Measurements from ENCODE around the gene DCDC1.
A peak's percentile ranks its signal among the peaks of the same experiment; 100 is the strongest.

DCDC1 gene

DNA sequence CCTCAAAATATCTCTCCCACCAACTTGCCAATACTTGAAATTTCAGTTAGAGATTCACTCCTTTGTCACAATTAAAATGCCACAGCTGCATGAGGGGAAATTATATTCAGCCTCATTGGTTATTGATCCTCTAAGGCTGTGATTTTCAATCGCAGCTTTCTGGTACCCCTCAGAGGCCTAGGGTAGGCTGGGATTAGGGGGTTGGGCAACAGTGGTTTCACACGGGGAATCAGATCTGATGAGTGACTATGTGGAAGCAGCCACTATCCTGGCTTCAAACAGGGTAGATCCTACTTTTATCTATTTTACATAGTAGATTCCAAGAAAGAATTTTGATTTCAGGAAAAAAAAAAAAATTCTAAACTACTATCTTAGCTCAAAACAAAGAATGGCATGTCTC lies 252.5 kb downstream of the DCDC1 start:
- no peak overlapping the region for H3K4me3 ChIP-seq (replicated peaks; ENCODE audit: low read depth, low read length)
- no peak for DNase-seq (ENCODE audit: extremely low read depth, low read depth)
- TF ChIP-seq, protein P1, sequence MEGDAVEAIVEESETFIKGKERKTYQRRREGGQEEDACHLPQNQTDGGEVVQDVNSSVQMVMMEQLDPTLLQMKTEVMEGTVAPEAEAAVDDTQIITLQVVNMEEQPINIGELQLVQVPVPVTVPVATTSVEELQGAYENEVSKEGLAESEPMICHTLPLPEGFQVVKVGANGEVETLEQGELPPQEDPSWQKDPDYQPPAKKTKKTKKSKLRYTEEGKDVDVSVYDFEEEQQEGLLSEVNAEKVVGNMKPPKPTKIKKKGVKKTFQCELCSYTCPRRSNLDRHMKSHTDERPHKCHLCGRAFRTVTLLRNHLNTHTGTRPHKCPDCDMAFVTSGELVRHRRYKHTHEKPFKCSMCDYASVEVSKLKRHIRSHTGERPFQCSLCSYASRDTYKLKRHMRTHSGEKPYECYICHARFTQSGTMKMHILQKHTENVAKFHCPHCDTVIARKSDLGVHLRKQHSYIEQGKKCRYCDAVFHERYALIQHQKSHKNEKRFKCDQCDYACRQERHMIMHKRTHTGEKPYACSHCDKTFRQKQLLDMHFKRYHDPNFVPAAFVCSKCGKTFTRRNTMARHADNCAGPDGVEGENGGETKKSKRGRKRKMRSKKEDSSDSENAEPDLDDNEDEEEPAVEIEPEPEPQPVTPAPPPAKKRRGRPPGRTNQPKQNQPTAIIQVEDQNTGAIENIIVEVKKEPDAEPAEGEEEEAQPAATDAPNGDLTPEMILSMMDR (IDR thresholded peaks at IDR 0.05; ENCODE audit: low read depth, low read length, missing control alignments), result no peak

DNA sequence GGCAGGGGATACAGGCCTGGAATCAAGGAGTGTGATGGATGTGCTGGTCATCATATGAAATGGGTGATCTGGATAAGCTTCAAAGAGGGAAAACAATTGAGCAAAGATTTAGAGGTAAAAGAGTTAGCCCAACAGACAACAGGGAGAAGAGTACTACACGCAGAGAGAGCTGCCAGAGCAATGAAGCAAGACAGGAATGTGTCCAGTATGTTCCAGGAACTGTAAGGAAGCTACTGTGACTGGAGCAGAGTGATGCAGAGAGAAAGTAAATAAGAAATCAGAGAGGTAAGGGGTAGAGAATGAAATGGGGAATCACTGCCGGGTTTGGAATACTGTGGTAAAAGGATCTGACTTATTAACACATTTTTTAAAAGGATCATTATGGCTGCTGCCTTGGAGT lies 255.1 kb downstream of the DCDC1 start:
- TF ChIP-seq, protein P1 (IDR thresholded peaks at IDR 0.05; ENCODE audit: low read depth, low read length, missing control alignments), result no peak
- no peak overlapping the region for H3K4me3 ChIP-seq (replicated peaks; ENCODE audit: low read depth, low read length)
- DNase-seq (ENCODE audit: extremely low read depth, low read depth), result no peak

DNA sequence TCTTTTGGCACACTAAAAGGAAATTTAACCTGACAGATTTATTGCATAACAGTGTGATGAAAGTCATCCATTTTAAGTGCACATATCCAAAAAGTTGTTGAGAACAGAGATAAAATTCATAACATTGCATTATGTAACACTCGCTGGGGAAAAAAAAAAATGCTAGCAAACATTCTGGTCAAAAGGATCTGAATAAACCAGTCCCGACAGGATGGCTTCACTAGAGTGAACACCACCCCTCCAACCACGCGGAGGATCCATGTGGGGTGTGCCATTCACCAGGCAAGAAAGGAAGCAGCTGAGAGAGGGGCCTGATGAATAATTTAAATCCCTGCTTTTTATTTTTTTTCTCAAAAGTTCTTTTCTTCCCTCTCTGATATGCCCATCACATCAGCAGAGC lies 258.7 kb downstream of the DCDC1 start:
- no peak overlapping the region for H3K4me3 ChIP-seq (replicated peaks; ENCODE audit: low read depth, low read length)
- DNase-seq (ENCODE audit: extremely low read depth, low read depth), result no peak
- TF ChIP-seq, protein P1 (IDR thresholded peaks at IDR 0.05; ENCODE audit: low read depth, low read length, missing control alignments), result no peak

DNA sequence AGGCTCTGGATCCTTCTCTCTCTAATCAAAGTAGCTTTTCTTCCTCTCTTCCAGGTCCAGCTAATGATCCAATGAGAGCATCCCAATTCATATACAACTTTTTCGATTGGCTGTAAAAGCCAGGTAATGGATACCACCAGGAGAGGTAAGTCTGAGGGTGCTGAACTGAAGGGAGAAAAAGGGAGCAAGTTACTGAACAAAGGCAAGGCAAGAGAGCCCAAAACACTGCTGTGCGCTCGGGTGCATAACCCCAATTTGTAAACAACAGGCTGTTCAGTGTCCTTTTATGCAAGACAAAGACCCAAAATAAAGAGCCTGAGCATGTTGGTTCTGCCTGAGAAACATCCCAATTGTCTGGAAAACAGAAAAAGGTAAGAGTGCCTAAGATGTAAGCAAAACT lies 260.1 kb downstream of the DCDC1 start:
- H3K4me3 ChIP-seq (replicated peaks; ENCODE audit: low read depth, low read length), result no peak overlapping the region
- DNase-seq (ENCODE audit: extremely low read depth, low read depth), result no peak
- TF ChIP-seq, protein P1 (IDR thresholded peaks at IDR 0.05; ENCODE audit: low read depth, low read length, missing control alignments), result no peak

DNA sequence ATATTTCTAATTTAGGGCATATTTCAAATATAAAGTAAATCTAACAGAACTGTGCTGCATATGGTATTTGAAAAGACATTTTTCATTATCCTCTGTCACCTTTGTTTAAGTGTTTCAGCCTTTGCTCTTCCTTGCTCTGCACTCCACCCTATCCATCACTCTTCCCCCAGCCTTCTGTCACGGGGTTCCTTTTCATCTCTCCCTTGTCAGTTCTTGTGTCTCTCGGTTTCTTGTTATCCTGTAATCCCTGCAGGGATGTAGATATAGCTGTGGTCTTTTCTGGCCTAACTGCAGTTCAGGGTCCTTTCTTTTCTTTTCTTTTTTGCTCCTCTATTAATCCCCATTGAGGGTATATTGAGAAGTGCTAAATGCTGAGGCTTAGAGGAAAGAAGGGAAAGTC lies 261.9 kb downstream of the DCDC1 start:
- DNase-seq (ENCODE audit: extremely low read depth, low read depth), result no peak
- no peak overlapping the region for H3K4me3 ChIP-seq (replicated peaks; ENCODE audit: low read depth, low read length)
- TF ChIP-seq, protein P1 (IDR thresholded peaks at IDR 0.05; ENCODE audit: low read depth, low read length, missing control alignments), result no peak

DNA sequence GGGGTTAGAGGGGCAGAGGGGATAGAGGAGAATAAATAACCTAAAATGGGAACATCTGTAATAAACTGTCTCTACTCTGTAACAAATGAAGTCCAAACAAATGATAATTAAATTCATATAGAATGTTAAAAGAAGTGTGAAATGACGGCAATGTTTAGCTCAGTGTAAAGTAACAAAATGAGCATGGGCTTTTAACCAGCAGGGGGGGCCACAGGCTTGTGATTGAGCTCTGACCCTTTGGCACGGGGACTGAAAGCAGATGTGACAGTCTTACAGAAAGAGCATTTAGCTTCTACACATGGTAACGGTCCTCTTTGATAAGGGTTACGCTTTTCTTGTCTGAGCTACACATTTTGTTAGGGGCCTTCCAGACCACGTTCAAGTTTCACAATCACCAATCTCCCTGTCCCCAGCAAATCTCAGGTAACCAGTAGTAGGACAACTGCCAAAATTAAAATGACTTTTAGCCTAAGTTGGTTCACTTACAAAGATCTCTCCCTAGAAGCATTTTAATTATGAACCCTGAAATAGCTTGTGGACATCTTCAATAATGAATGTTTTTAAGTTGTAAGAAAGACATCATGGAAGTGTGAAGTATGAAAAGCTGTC lies 262.5 kb downstream of the DCDC1 start:
- H3K4me3 ChIP-seq (replicated peaks; ENCODE audit: low read depth, low read length), result no peak overlapping the region
- TF ChIP-seq, protein P1 (IDR thresholded peaks at IDR 0.05; ENCODE audit: low read depth, low read length, missing control alignments), result peak; percentile 33
- no peak for DNase-seq (ENCODE audit: extremely low read depth, low read depth)

DNA sequence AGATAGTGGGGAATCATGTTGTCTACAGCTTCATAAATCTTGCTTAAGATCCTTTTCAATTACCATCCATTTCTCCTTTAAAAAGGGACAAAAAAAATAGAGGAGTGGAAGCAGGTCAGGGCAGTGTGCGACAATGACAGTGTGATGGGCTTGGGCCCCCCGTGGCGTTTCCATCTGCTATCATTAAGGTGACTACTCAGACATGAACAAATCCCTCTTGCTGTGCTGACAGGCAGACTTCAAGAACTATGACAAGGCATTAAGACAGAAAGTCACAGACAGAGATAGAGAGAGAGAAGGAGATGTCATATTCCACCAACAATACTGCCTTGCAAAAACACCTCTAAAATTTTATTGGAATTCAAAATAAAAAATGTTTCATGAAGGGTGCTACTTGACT lies 263.2 kb downstream of the DCDC1 start:
- no peak for DNase-seq (ENCODE audit: extremely low read depth, low read depth)
- TF ChIP-seq, protein P1 (IDR thresholded peaks at IDR 0.05; ENCODE audit: low read depth, low read length, missing control alignments), result no peak

More for the DNA sequence above, 263.2 kb downstream of the DCDC1 start:
- H3K4me3 ChIP-seq (replicated peaks; ENCODE audit: low read depth, low read length), result no peak overlapping the region
